GM18858 (cell line): ENCODE results near the gene MID1IP1.

Source experiments
- ATAC-seq: cut with Tn5 transposase; IDR thresholded peaks from one replicate; pipeline ENCODE4 v1.9.1; 2021; ENCODE audit not compliant: unreplicated experiment

Gene MID1IP1, protein sequence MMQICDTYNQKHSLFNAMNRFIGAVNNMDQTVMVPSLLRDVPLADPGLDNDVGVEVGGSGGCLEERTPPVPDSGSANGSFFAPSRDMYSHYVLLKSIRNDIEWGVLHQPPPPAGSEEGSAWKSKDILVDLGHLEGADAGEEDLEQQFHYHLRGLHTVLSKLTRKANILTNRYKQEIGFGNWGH

DNA sequence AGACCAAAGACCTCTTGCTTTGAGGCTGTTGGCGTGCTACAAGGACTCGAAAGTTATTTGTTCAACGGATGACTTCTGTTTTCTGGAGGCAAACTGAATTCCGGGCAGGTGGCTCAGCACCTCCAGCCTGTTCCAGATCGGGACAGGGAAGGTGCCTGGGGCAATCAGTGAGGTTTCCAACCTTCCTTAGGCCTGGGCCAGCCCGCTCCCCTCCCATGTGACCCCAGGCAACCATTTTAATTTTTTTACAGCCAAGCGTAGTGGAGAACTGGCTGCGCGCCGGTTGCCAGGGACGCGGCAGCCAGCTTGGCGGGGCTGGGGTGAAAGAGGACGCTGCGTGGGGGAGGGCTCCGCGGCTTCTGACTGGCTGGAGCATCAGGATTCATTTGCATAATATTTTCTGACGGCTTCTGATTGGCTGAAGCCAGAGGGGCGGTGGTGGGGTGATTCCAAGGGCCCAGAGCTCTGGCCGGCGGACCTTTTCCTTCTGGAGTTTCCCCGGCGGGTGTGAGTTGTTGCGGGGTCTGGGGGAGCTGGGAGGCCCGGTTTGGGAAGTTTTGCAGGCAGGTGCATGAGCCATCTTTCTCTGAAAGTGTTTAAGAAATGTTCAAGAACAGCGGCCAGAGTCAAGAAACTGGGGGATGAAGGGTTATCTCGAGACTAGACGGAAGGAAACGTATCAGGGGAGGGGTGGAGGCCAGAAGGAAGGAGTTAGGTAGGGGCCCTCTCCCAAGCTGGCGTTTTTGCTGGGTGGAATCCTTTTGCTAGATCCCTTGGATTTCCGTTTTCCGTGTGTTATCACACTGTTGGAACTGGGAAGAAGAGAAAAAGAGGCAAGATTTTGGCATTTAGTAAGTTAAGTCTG is at the start of gene MID1IP1:
Gene MID1IP1, plus strand, starts transcription at position 479 of the 865 bp plus-strand sequence. CDS start 3,488 bp downstream, outside the sequence.
- ATAC-seq, result peak; percentile 52

- ATAC-seq, result no peak
Observed at GRCh38 chrX:38754102-38754790, 47.0 kb upstream of the MID1IP1 start.

GRCh38 chrX:38754818-38755718 is 46.2 kb upstream of the MID1IP1 start:
- no peak for ATAC-seq

DNA sequence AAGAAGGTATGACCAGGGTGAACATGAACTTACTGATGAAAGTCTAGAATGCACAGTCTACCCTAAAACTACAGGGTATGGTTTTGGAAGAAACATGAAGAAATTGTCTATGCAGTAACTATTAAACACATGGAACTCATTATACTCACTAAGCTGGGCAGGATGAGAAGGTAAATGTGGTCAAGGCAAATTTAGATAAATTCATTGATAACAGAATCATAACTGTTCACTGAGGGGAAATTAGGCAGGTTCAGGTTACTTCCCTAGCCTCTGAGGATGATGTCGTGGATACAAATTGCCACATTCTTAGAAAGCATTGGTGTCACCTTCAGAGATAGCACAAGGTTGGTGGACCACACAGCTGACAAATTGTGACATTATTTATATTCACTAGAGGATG is 40.4 kb upstream of the MID1IP1 start:
- ATAC-seq, result no peak

- ATAC-seq, result no peak
Observed at GRCh38 chrX:38768079-38768478, 33.2 kb upstream of the MID1IP1 start.

GRCh38 chrX:38770152-38770551 is 31.1 kb upstream of the MID1IP1 start:
- ATAC-seq, result no peak

DNA sequence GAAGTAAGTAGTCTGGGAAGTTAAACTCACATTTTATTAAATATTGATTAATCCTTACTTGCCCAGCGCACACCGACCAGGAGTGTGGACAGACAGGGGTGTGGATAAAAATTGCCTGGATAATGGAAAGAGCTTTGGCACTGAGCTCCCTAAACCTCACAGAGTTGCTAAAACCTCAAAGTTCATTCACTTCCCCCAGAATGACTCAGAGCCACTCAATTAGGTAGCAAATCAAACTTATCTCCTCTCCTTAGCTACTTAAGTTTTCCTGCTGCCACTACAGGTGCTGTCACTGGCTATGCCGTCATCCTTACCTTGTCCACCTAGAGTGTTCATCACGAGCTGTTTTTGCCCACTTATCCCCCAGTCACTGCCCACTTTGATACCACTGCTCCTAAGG is 27.0 kb upstream of the MID1IP1 start:
- ATAC-seq, result no peak

GRCh38 chrX:38796946-38797345 is 4.3 kb upstream of the MID1IP1 start:
- no peak for ATAC-seq

DNA sequence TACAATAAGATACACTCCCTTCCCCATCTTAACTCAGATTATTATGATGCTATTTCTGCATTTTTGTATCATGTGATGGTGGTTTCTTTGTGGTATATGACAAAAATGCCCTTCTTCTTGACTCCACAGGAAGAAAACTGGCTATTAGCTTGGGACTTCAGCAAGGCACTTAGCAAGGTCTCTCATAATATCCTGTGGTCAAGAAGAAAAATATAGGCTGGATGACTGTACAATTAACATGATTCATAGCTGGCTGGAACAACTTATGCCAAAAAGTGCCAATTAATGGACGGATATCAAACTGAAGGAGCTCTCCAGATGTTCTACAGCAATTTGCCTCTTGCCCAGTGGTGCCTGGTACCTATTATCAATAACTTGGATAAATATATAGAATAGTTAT is 2.3 kb upstream of the MID1IP1 start:
- no peak for ATAC-seq

DNA sequence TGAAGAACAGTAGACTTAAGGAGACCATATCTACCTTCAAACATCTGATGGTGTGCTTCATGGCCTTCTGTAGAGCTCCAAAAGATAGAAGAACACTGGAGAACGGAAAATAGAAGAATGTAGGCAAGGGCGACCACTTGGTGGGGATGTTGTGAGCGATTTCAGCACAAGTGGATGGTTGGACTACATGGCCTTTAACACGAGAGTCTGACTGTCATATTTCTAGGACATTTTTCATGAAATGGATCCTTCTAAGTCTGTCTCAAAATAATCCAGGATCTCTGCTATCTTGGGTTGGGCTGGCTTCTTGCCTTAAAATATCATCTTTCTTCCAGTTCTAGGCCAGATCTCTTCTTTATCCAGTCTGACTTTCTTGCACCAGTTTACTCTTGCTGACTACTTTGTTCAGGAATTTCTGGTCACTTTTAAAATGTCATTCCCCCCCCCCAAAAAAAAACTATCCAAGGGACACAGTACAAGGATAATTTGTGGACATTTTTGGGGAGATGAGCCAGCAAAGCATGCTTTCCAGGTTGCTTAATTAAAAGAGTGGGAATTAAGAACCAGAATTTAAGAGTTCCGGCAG is 1.2 kb upstream of the MID1IP1 start:
- no peak for ATAC-seq

GRCh38 chrX:38803243-38803587 is 2.0 kb downstream of the MID1IP1 start:
- no peak for ATAC-seq

DNA sequence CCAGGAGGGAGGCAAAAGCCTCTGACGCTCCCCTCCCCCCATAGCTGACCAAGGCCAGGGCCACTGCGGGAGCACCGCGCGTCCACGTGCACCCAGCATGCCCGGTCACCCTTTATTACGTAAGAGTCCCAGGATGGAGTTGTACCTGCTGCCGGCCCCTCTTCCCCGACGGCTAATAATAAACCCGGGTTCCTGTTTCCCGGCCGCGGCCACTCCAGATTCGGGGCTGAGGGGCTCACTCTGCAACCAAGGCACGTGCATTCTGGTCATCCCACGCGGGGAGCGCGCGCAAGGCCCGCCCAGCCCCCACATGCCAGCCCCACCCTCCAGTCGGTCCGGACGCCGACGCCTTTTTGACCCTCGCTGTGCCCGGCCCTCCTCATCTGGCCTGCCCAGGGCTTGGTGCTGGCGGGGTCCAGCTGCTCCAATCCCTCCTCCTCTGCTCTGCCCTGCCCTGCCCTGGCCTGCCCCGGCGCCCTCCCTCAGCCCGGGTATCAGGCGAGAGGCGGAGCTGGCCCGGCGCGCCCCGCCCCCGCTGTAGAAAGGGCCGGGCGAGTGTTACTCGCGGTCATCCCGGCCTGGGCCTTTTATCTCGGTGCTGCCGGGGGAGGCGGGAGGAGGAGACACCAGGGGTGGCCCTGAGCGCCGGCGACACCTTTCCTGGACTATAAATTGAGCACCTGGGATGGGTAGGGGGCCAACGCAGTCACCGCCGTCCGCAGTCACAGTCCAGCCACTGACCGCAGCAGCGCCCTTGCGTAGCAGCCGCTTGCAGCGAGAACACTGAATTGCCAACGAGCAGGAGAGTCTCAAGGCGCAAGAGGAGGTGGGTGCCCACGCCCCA is 2.6 kb downstream of the MID1IP1 start:
- ATAC-seq, result peak; percentile 32

DNA sequence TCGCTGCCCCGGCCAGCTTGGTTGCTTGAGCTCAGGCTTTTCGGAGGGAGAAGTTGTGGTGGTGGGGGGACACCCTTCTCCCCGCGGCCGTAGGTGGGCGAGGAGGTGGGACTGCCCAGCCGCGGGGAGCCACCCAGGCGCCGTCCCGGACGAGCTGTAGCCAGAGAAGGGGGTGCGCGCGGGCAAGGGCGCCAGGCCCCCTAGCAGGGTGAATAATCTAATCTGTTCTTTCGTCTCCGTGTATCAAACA is 3.1 kb downstream of the MID1IP1 start:
- no peak for ATAC-seq

- ATAC-seq, result no peak
Observed at GRCh38 chrX:38804682-38805431, 3.6 kb downstream of the MID1IP1 start.

- no peak for ATAC-seq
Observed at GRCh38 chrX:38805432-38806389, 4.5 kb downstream of the MID1IP1 start.

- no peak for ATAC-seq
Observed at GRCh38 chrX:38806875-38807621, 5.8 kb downstream of the MID1IP1 start.

DNA sequence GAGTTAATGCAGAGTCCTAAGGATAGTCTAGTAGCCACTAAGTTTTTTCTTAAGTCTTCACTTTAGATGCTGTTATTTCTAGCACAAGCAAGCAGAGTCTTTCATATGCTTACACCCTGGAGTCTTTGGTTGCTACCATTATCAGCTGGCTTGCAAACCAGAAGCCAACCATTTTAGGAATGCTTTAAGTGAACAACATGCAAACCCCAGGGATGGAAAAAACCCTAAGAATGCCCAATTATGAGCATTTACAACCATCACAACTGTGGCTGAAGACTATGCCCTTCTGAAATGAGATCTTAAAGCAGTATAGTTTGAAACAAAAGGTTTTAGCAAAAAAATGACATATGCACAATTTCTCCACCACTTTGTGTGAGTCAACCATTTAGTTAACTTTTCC is 6.6 kb downstream of the MID1IP1 start:
- no peak for ATAC-seq
